22Rv1 (cell line): ENCODE results near the gene ZNF783.

Experiments
- CTCF ChIP-seq: fragments of 450-650 bp; IDR thresholded peaks from 2 replicates; pipeline ENCODE4 v1.5.1; 2017; ENCODE audit warnings: mild to moderate bottlenecking
- ZFX ChIP-seq: fragments of 450-650 bp; IDR thresholded peaks from 2 replicates; pipeline ENCODE4 v1.6.1; 2017; ENCODE audit warnings: antibody characterized with exemption, borderline replicate concordance

GRCh38 chr7:149306854-149307253 is 44.9 kb downstream of the ZNF783 start:
- TF ChIP-seq CTCF (no peak), ZFX (no peak)
